HCT116 (cell line): Measurements from ENCODE around the gene PHF5A. TPM values are rescaled to one million over a fixed set of nuclear protein-coding genes. Genes with fewer than 3 reads are reported as not detected.

Source experiments
- ATAC-seq: fragments of 200-7000 bp; cut with Tn5 transposase; 2 replicates; pipeline ENCODE4 v1.9.1; 2020; ENCODE audit warnings: mild to moderate bottlenecking, moderate library complexity
- BruUV-seq: library from RNA; stranded (reverse); fragments of 400-500 nt; replicated peaks from 2 replicates; lab custom pipeline; 2021; lab: Mats Ljungman, UMichigan
- CTCF ChIA-PET: fragments of 300-600 bp; sonication (Branson Sonifier 250); formaldehyde crosslinking; loops from one replicate; lab custom pipeline; 2021; ENCODE audit warnings: antibody characterized with exemption; lab: Charles Lee
- POLR2A ChIA-PET: fragments of 300-600, 350-600 bp; sonication (Branson Sonifier 250); formaldehyde crosslinking; loops from one replicate; lab custom pipeline; 2021; ENCODE audit warnings: antibody characterized with exemption; lab: Charles Lee
- RAD21 ChIA-PET, 2 experiments: fragments of 300-600 bp; sonication (Branson Sonifier 250); formaldehyde crosslinking; loops; one replicate each; lab custom pipeline; 2023; ENCODE audit warnings: low total read pairs in 2 of 2; ENCODE audit not compliant: uncharacterized antibody in 2 of 2, unreplicated experiment in 2 of 2, low non-redundant PET in 1 of 2; lab: Charles Lee
- DNase-seq: peaks from one replicate; pipeline ENCODE4 v3.0.0-alpha.2; 2010; ENCODE audit warnings: low read depth, low spot score
- H2AFZ ChIP-seq: fragments of 200-600 bp; shearing (Covaris generic), sonication (generic); 2 replicates; pipeline ENCODE4 v1.6.1; 2017; ENCODE audit warnings: low read depth, mixed run types, mixed read lengths, antibody characterized with exemption, low read length; ENCODE audit not compliant: poor library complexity, severe bottlenecking
- H3K27ac ChIP-seq: 2 replicates; pipeline ENCODE4 v1.5.1; 2012; ENCODE audit warnings: low read depth, low read length
- H3K27me3 ChIP-seq: fragments of 200-600 bp; sonication (generic); 2 replicates; pipeline ENCODE4 v1.6.1; 2016; ENCODE audit warnings: mixed run types, low read length, mixed read lengths; ENCODE audit not compliant: insufficient read depth
- H3K36me3 ChIP-seq, 2 experiments: fragments of 200-500 bp in 1 of 2; fragments of 200-600 bp in 1 of 2; sonication (Bioruptor generic) in 1 of 2; sonication (generic) in 1 of 2; 2 replicates each; pipeline versions ENCODE4 v1.5.1 to v1.6.1; 2014 to 2016; ENCODE audit warnings: low read length in 2 of 2, inconsistent platforms in 1 of 2, mixed read lengths in 1 of 2, mixed run types in 1 of 2; ENCODE audit not compliant: insufficient read depth in 2 of 2, control insufficient read depth in 1 of 2
- H3K4me1 ChIP-seq, 2 experiments: fragments of 200-600 bp in 1 of 2; sonication (generic) in 1 of 2; 2 replicates each; pipeline versions ENCODE4 v1.5.1 to v1.6.1; 2012 to 2017; ENCODE audit warnings: low read length in 2 of 2, inconsistent platforms in 1 of 2, mild to moderate bottlenecking in 1 of 2, mixed read lengths in 1 of 2, mixed run types in 1 of 2, moderate library complexity in 1 of 2; ENCODE audit not compliant: insufficient read depth in 2 of 2, control insufficient read depth in 1 of 2
- H3K4me2 ChIP-seq: fragments of 200-600 bp; sonication (generic); 2 replicates; pipeline ENCODE4 v1.6.1; 2017; ENCODE audit warnings: mixed run types, low read length, mixed read lengths
- H3K4me3 ChIP-seq, 2 experiments: fragments of 200-600 bp in 1 of 2; sonication (generic) in 1 of 2; replicated peaks in 1 of 2; 2 replicates each; pipeline ENCODE4 v1.5.1; 2011 to 2016; ENCODE audit warnings: low read length in 2 of 2, control low read depth in 1 of 2, low read depth in 1 of 2, mild to moderate bottlenecking in 1 of 2, mixed read lengths in 1 of 2, mixed run types in 1 of 2
- H3K79me2 ChIP-seq: fragments of 200-600 bp; sonication (generic); 2 replicates; pipeline ENCODE4 v1.6.1; 2017; ENCODE audit warnings: mild to moderate bottlenecking, mixed run types, low read length, moderate library complexity, mixed read lengths; ENCODE audit not compliant: insufficient read depth
- H3K9ac ChIP-seq: fragments of 200-600 bp; sonication (generic); 2 replicates; pipeline ENCODE4 v1.6.1; 2016; ENCODE audit warnings: low read length, mixed read lengths
- H3K9me2 ChIP-seq: fragments of 200-600 bp; sonication (generic), shearing (Covaris generic); 2 replicates; pipeline ENCODE4 v1.6.1; 2017; ENCODE audit warnings: mixed run types, mild to moderate bottlenecking, moderate library complexity; ENCODE audit not compliant: insufficient read depth
- H3K9me3 ChIP-seq, 2 experiments: fragments of 200-500 bp in 1 of 2; fragments of 200-600 bp in 1 of 2; sonication (Bioruptor generic) in 1 of 2; sonication (generic) in 1 of 2; 2 replicates each; pipeline ENCODE4 v1.6.1; 2014 to 2017; ENCODE audit warnings: low read length in 2 of 2, mixed read lengths in 2 of 2, inconsistent platforms in 1 of 2, low read depth in 1 of 2, mild to moderate bottlenecking in 1 of 2, mixed run types in 1 of 2, moderate library complexity in 1 of 2; ENCODE audit not compliant: control insufficient read depth in 1 of 2, insufficient read depth in 1 of 2
- H4K20me1 ChIP-seq: fragments of 200-600 bp; sonication (generic), shearing (Covaris generic); 2 replicates; pipeline ENCODE4 v1.6.1; 2017; ENCODE audit warnings: mixed run types, mild to moderate bottlenecking, moderate library complexity; ENCODE audit not compliant: insufficient read depth
- CBX3 ChIP-seq: IDR thresholded peaks from 2 replicates; pipeline ENCODE4 v1.6.1; 2012; ENCODE audit warnings: low read depth
- ELF1 ChIP-seq: IDR thresholded peaks from 2 replicates; pipeline ENCODE4 v1.6.1; 2012; ENCODE audit warnings: low read depth, borderline replicate concordance
- JUND ChIP-seq: IDR thresholded peaks from 2 replicates; pipeline ENCODE4 v1.6.1; 2012
- POLR2A ChIP-seq: IDR thresholded peaks from 2 replicates; pipeline ENCODE4 v1.7.0; 2011; ENCODE audit warnings: borderline replicate concordance; ENCODE audit not compliant: insufficient read depth, insufficient read length; ENCODE audit errors: extremely low read depth
- POLR2AphosphoS5 ChIP-seq: IDR thresholded peaks from 2 replicates; pipeline ENCODE4 v1.6.1; 2011; ENCODE audit warnings: mild to moderate bottlenecking, low read depth, low read length, moderate library complexity
- TCF7L2 ChIP-seq: IDR thresholded peaks from 2 replicates; pipeline ENCODE4 v1.7.0; 2011; ENCODE audit warnings: borderline replicate concordance, inconsistent platforms; ENCODE audit not compliant: insufficient read depth, insufficient read length; ENCODE audit errors: extremely low read depth
- YY1 ChIP-seq: IDR thresholded peaks from 2 replicates; pipeline ENCODE4 v1.6.1; 2011; ENCODE audit warnings: low read length, low read depth, moderate library complexity, mild to moderate bottlenecking; ENCODE audit not compliant: insufficient replicate concordance; ENCODE audit errors: extremely low read depth
- ZFX ChIP-seq: fragments of 450-650 bp; IDR thresholded peaks from 2 replicates; pipeline ENCODE4 v1.6.1; 2017
- intact Hi-C: fragments of 100-400 bp; cut with micrococcal nuclease; formaldehyde crosslinking; loops from 2 replicates; pipeline ENCODE4 v1.10.0; 2022
- total RNA-seq: library from RNA; stranded (reverse); gene quantifications from one replicate; pipeline ENCODE4 v1.2.1, GENCODE V29; 2021; ENCODE audit not compliant: unreplicated experiment

The PHF5A gene
- total RNA-seq, 1 experiment from 2014 or later: 86.0 TPM

DNA sequence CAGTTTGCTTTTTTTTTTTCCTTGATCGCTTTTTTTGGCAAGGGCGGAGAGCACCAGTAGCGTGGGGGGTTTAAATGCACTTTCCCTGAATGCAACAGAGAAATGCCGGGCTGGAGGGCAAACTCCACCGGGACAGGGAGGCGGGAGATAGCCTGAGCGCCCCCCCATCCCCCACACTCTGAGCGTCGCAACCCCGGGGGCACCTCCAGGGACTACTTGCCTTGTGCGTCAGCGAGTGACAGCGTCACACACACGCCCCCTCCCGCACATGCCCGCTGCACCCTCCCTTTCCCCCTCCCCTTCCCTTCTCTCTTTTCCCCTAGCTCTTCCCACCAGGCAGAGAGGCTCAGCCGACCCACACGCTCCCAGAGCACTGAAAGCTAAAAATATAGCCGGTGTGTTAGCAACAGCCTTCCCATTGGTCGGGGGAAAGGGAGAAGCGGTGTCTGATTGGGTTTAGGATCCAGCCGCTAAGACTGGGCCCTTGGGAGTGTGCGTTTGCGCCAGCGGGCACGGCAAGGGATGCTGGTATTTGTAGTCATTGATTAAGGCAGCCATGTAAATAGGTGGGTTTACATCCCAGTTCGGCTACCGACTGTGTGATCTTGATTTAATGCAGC lies 20.2 kb downstream of the PHF5A start:
- no peaks in the 10 kb centered on the region for H3K9me3 ChIP-seq
- no peaks in the 10 kb centered on the region for H4K20me1 ChIP-seq
- no peaks in the 10 kb centered on the region for H3K9me2 ChIP-seq
- peak overlapping the region; percentile 99 for H3K4me2 ChIP-seq
- intact Hi-C loops: loop anchor here (1.0 to 10.0 kb wide), 2 partner anchors 20 to 353 kb away; partner anchors contain the start of genes EP300 and PHF5A
- H3K27ac ChIP-seq: peak overlapping the region; percentile 100
- peaks cover 0 to 5% of the 10 kb centered on the region in 2 experiments; a peak in 2 of 4 replicates for H3K36me3 ChIP-seq
- peak; percentile 99 for DNase-seq
- H3K9ac ChIP-seq: peak overlapping the region; percentile 96
- H3K27me3 ChIP-seq: no peaks in the 10 kb centered on the region
- TF ChIP-seq TCF7L2: peak; percentile 6
- peak; percentile 91 for TF ChIP-seq YY1
- peak; percentile 37 for TF ChIP-seq POLR2A
- peak; percentile 82 for TF ChIP-seq POLR2AphosphoS5
- TF ChIP-seq JUND: no peak
- POLR2A ChIA-PET: interaction anchor here (0.6 to 5.0 kb wide), 16 partner anchors 11 to 1048 kb away, joined by 3 to 57 read pairs (median 3); partner anchors contain the start of genes ACO2, PHF5A and TEF
- H3K4me1 ChIP-seq: peaks cover 5 to 29% of the 10 kb centered on the region in 2 experiments; a peak in 3 of 4 replicates
- RAD21 ChIA-PET: interaction anchor here in 1 of 2 experiments (0.7 kb wide), 1 partner anchor 61 kb away, joined by 3 read pairs; no protein-coding TSS in a partner anchor
- peak overlapping the region; percentile 93 to 94 for H3K4me3 ChIP-seq
- ATAC-seq: peak; percentile 80
- H3K79me2 ChIP-seq: peaks cover 33% of the 10 kb centered on the region
- CTCF ChIA-PET: interaction anchor here (0.6 to 1.1 kb wide), 4 partner anchors 20 to 78 kb away, joined by 3 to 5 read pairs (median 3); partner anchors contain the start of gene PHF5A
- H2AFZ ChIP-seq: no peak overlapping the region
- no TSS peak for BruUV-seq

DNA sequence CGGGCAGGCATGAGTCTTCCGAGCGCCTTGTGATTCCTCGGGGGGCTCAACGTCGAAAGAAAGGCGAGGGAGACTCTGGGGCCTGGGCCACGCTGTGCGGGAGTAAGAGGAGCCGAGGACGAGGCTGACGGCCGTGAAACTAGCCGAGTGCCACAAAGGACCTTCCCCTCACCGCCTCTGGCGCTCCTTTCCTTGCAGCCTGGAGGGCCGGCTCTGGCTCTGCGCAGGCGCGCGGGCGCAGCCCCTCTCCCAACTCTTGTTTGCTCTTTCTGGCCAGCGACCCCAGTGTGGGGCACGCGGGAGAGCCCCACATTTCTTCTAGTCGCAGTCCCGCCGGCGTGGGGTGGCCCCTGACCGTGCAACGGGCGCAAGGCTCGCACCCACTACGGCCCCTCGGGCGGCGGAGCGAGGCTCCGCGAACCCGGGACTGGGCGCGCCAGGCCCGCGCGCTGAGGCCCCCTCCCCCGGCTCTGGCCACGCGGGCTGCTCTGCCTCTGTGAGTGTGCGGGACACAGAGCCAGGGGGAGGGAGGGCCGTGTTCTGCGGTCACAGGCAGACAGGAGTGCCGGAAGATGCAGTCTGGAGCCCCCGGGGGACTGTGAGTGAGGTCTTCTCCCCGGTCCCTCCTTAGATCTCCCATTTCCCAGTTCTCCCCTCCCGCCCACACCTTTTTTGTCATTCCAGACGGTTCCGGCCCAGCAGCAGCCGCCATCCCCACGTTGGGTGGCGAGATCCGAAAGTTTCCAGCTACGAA lies 20.9 kb downstream of the PHF5A start:
- Histone ChIP-seq H3K9ac (peak overlapping the region; percentile 96), H3K9me3 (no peaks in the 10 kb centered on the region), H3K36me3 (peaks cover 2 to 10% of the 10 kb centered on the region in 2 experiments; a peak in 2 of 4 replicates), H3K79me2 (peaks cover 40% of the 10 kb centered on the region), H3K9me2 (no peaks in the 10 kb centered on the region), H3K4me2 (peak overlapping the region; percentile 99), H3K27ac (peak overlapping the region; percentile 100), H3K27me3 (no peaks in the 10 kb centered on the region), H4K20me1 (no peaks in the 10 kb centered on the region), H2AFZ (no peak overlapping the region), H3K4me3 (peak overlapping the region; percentile 93 to 94), H3K4me1 (peaks cover 5 to 29% of the 10 kb centered on the region in 2 experiments; a peak in 3 of 4 replicates)
- intact Hi-C loops: loop anchor here (1.0 to 10.0 kb wide), 3 partner anchors 21 to 353 kb away; partner anchors contain the start of genes EP300 and PHF5A
- TF ChIP-seq ZFX (peak; percentile 63; the same call in 1 of the 2 replicates), ELF1 (no peak), POLR2AphosphoS5 (peak; percentile 32; the same call in 1 of the 2 replicates), CBX3 (no peak), POLR2A (peak; percentile 18)
- ChIA-PET POLR2A (interaction anchor here (0.6 to 5.0 kb wide), 24 partner anchors 8 to 1515 kb away, joined by 3 to 57 read pairs (median 3); partner anchors contain the start of genes ACO2, PHF5A, PMM1 and RANGAP1), RAD21 (no interaction called here), CTCF (interaction anchor here (1.0 to 1.8 kb wide), 4 partner anchors 21 to 79 kb away, joined by 3 to 6 read pairs (median 4); partner anchors contain the start of gene PHF5A)
- no TSS peak for BruUV-seq
- DNase-seq (no peak), ATAC-seq (peak; percentile 33)
